HEK293T (cell line): Measurements from ENCODE around the gene MMP23B.

Experiments used
- CTCF ChIA-PET: fragments of 350-600 bp; formaldehyde crosslinking; extraction: SDS; loops from one replicate; lab custom pipeline; 2021; ENCODE audit warnings: antibody characterized with exemption, inconsistent platforms; lab: Yijun Ruan, JAX
- POLR2A ChIA-PET: fragments of 350-600 bp; formaldehyde crosslinking; extraction: SDS; loops from one replicate; lab custom pipeline; 2020; ENCODE audit warnings: antibody characterized with exemption, inconsistent platforms; lab: Yijun Ruan, JAX
- DNase-seq: peaks from one replicate; pipeline ENCODE4 v3.0.0; 2012; ENCODE audit warnings: mixed read lengths; ENCODE audit errors: extremely low spot score
- ARNT ChIP-seq: fragments of 450-650 bp; IDR thresholded peaks from 2 replicates; pipeline ENCODE4 v1.6.1; 2017; ENCODE audit warnings: mild to moderate bottlenecking
- BHLHE40 ChIP-seq: fragments of 450-650 bp; IDR thresholded peaks from 2 replicates; pipeline ENCODE4 v1.6.1; 2016; ENCODE audit warnings: mild to moderate bottlenecking, moderate library complexity, borderline replicate concordance
- CTBP1 ChIP-seq: fragments of 450-650 bp; IDR thresholded peaks from 2 replicates; pipeline ENCODE4 v1.6.1; 2016; ENCODE audit warnings: borderline replicate concordance
- ELF4 ChIP-seq: fragments of 450-650 bp; IDR thresholded peaks from 2 replicates; pipeline ENCODE4 v1.6.1; 2017; ENCODE audit warnings: antibody characterized with exemption
- FOXA1 ChIP-seq: fragments of 450-650 bp; IDR thresholded peaks from 2 replicates; pipeline ENCODE4 v1.6.1; 2016; ENCODE audit warnings: mild to moderate bottlenecking
- FOXK2 ChIP-seq: fragments of 450-650 bp; IDR thresholded peaks from 2 replicates; pipeline ENCODE4 v1.6.1; 2016; ENCODE audit warnings: mild to moderate bottlenecking
- FOXM1 ChIP-seq: fragments of 450-650 bp; IDR thresholded peaks from 2 replicates; pipeline ENCODE4 v1.6.1; 2017; ENCODE audit warnings: mild to moderate bottlenecking, borderline replicate concordance
- HDGF ChIP-seq: fragments of 450-650 bp; IDR thresholded peaks from 2 replicates; pipeline ENCODE4 v1.6.1; 2017; ENCODE audit warnings: antibody characterized with exemption, borderline replicate concordance
- L3MBTL2 ChIP-seq: fragments of 450-650 bp; conservative IDR thresholded peaks from 2 replicates; pipeline ENCODE4 v1.6.1; 2016; ENCODE audit warnings: mild to moderate bottlenecking
- LEF1 ChIP-seq: fragments of 450-650 bp; IDR thresholded peaks from 2 replicates; pipeline ENCODE4 v1.6.1; 2017; ENCODE audit warnings: mild to moderate bottlenecking, borderline replicate concordance
- NFRKB ChIP-seq: fragments of 450-650 bp; IDR thresholded peaks from 2 replicates; pipeline ENCODE4 v1.6.1; 2016; ENCODE audit warnings: mild to moderate bottlenecking, moderate library complexity
- SP1 ChIP-seq: fragments of 450-650 bp; IDR thresholded peaks from 2 replicates; pipeline ENCODE4 v1.6.1; 2017
- SUZ12 ChIP-seq: fragments of 450-650 bp; IDR thresholded peaks from 2 replicates; pipeline ENCODE4 v1.6.1; 2016; ENCODE audit warnings: mild to moderate bottlenecking
- TARDBP ChIP-seq: fragments of 450-650 bp; IDR thresholded peaks from 2 replicates; pipeline ENCODE4 v1.6.1; 2016
- ZNF384 ChIP-seq: fragments of 450-650 bp; IDR thresholded peaks from 2 replicates; pipeline ENCODE4 v1.6.1; 2016
- TF ChIP-seq, protein P1 (sequence below): fragments of 450-650 bp; IDR thresholded peaks from 2 replicates; pipeline ENCODE4 v1.6.1; 2016

Gene MMP23B

DNA sequence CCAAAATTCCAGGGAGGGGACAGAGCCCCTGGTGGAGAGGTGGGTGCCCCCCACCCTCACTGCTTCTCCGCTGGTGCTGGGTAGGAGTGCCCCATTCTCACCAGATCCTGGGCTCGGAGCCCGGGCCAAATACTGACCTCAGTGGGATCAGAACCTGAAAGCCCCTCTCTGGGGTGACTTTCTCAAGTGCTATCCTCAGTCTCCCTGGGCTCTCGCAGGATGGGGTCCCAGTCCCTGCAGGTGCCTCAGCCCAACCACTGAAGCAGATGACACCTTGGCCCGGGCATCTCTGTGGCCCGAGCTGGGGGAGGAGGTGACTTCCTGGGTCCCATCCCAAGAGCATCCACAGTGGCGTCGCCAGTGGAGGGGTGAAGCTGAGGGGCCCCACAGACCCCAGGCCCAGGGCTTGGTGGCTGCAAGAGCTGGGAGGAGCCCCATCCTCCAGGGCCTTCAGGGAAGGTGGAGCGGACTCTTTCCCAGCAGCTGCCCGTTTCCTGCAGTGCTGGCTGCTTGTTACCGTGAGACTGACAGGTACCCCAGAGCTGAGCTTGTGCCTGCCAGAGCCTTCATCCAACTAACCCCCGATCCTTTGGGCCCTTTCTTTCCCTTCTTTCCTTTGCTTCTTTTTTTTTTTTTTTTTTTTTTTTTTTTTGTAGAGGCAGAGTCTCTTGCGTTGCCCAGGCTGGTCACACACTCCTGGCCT is 28.2 kb upstream of the MMP23B start:
- TF ChIP-seq ARNT (no peak), LEF1 (no peak), HDGF (no peak), ELF4 (no peak), FOXM1 (no peak), ZNF384 (no peak), NFRKB (no peak), L3MBTL2 (no peak), FOXA1 (no peak), SP1 (no peak), SUZ12 (no peak), FOXK2 (no peak), BHLHE40 (no peak), CTBP1 (no peak)
- TF ChIP-seq, protein P1, sequence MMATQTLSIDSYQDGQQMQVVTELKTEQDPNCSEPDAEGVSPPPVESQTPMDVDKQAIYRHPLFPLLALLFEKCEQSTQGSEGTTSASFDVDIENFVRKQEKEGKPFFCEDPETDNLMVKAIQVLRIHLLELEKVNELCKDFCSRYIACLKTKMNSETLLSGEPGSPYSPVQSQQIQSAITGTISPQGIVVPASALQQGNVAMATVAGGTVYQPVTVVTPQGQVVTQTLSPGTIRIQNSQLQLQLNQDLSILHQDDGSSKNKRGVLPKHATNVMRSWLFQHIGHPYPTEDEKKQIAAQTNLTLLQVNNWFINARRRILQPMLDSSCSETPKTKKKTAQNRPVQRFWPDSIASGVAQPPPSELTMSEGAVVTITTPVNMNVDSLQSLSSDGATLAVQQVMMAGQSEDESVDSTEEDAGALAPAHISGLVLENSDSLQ: no peak
- CTCF ChIA-PET: no interaction called here
- no peak for DNase-seq
- POLR2A ChIA-PET: interaction anchor here (1.4 to 5.4 kb wide), 2 partner anchors 8 to 11 kb away, joined by 6 to 33 read pairs; partner anchors contain the start of gene MIB2

DNA sequence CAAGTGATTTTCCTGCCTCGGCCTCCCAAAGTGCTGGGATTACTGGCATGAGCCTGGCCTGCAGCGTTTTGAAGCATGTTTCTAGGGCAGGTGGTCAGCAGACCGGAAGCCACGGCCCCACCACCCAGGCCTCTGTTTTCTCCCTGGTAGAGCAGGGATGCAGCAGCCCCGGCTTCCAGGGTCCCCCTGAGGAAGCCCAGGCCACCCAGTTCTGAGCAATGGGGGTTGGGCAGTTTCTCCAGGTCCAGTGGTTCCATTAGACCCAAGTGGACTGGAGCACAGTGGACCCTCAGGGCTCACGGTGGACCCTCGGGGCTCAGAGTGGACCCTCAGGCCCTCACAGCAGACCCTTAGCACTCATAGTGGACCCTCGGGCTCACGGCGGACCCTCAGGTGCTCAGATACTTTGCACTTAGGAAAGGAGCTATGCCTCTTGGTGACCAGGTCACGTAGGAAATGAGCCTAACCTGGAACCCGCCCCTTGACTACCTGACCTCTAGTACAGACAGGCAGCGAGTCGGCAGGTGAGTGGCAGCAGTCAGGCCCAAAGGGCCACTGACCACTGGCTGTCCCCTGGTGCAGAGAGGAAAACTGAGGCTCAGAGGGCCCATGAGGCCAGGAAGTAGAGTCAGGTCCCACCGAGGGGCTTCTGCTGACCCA is 27.5 kb upstream of the MMP23B start:
- no peak for DNase-seq
- POLR2A ChIA-PET: interaction anchor here (5.4 kb wide), 1 partner anchor 10 kb away, joined by 33 read pairs; the partner anchor contains the start of gene MIB2
- TF ChIP-seq ARNT (no peak), LEF1 (no peak), BHLHE40 (no peak), CTBP1 (no peak), SP1 (no peak), FOXM1 (no peak), SUZ12 (no peak), FOXA1 (no peak), L3MBTL2 (no peak), TARDBP (no peak), NFRKB (no peak), ELF4 (no peak), HDGF (no peak), ZNF384 (no peak)
- CTCF ChIA-PET: interaction anchor here (0.6 kb wide), 1 partner anchor 19 kb away, joined by 3 read pairs; no protein-coding TSS in a partner anchor

DNA sequence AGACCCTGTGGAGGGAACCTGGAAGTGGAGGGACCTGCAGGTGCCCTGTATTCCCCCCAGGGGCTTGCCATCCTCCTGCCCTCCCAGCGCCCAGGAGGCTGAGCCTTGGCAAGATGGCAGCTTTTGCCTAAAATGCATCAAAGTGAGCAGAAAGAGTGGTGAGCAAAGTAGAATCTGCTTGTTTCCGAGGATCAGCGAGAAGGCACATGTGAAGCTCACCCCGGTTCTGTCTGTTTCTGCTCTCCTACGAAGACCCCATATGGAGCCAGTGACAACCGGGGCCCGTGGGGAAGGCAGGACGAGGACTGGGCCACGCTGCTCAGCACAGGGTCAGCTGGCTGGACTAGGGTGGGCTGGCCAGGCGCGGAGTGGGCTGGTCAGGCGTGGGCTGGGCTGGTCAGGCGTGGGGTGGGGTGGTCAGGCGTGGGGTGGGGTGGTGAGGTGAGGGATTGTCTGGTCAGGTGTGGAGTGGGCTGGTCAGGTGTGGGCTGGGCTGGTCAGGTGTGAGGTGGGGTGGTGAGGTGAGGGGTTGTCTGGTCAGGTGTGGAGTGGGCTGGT is 26.9 kb upstream of the MMP23B start:
- ChIA-PET CTCF (interaction anchor here (0.6 kb wide), 1 partner anchor 20 kb away, joined by 3 read pairs; no protein-coding TSS in a partner anchor), POLR2A (interaction anchor here (5.4 kb wide), 1 partner anchor 10 kb away, joined by 33 read pairs; the partner anchor contains the start of gene MIB2)
- TF ChIP-seq FOXM1 (no peak), LEF1 (no peak), CTBP1 (no peak), NFRKB (no peak)
- TF ChIP-seq, protein P1: no peak
- DNase-seq: no peak

DNA sequence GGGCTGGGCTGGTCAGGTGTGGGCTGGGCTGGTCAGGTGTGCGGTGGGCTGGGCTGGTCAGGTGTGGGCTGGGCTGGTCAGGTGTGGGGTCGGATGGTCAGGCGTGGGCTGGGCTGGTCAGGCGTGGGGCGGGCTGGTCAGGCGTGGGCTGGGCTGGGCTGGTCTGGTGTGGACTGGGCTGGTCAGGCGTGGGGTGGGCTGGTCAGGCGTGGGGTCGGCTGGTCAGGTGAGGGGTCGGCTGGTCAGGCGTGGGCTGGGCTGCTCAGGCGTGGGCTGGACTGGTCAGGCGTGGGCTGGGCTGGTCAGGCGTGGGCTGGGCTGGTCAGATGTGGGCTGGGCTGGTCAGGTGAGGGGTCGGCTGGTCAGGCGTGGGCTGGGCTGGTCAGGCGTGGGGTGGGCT is 26.2 kb upstream of the MMP23B start:
- no peak for TF ChIP-seq HDGF
- TF ChIP-seq LEF1: no peak
- TF ChIP-seq SP1: no peak
- no peak for TF ChIP-seq CTBP1
- TF ChIP-seq BHLHE40: no peak
- no peak for TF ChIP-seq TARDBP
- no peak for TF ChIP-seq L3MBTL2
- TF ChIP-seq FOXM1: no peak
- ChIA-PET POLR2A (no interaction called here), CTCF (no interaction called here)
- no peak for DNase-seq

DNA sequence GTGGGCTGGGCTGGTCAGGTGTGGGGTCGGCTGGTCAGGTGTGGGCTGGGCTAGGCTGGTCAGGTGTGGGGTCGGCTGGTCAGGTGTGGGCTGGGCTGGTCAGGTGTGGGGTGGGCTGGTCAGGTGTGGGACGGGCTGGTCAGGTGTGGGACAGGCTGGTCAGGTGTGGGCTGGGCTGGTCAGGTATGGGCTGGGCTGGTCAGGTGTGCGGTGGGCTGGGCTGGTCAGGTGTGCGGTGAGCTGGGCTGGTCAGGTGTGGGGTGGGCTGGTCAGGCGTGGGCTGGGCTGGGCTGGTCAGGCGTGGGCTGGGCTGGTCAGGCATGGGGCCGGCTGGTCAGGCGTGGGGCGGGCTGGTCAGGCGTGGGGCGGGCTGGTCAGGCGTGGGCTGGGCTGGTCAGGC is 25.7 kb upstream of the MMP23B start:
- POLR2A ChIA-PET: interaction anchor here (1.2 kb wide), 1 partner anchor 9 kb away, joined by 6 read pairs; the partner anchor contains the start of gene MIB2
- no peak for TF ChIP-seq ARNT
- TF ChIP-seq L3MBTL2: no peak
- no peak for DNase-seq
- CTCF ChIA-PET: no interaction called here

DNA sequence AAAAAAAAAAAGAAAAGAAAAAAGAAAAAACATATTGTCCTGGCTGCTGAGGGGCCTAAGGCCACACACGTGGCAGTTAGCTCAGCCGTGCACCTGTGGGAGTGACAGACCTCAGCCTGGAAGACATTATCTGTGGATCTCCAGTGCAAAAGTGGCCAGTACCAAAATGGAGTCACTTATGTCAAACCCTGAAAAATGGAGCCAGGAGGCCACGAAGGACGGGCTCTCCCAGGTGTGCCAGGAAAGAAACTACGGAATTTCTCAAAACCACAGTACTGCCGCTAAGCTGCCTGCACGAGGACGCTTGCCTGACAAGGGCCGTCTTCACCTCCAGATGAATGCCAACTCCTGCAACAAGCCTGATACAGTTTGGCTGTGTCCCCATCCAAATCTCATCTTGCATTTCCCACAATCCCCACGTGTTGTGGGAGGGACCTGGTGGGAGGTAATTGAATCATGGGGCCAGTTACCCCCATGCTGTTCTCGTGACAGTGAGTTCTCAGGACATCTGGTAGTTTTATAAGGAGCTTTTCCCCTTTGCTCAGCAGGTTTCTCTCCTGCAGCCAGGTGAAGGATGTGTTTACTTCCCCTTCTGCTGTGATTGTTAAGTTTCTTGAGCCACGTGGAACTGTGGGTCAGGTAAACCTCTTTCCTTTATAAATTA is 22.0 kb upstream of the MMP23B start:
- ChIA-PET POLR2A (interaction anchor here (1.2 kb wide), 1 partner anchor 8 kb away, joined by 3 read pairs; no protein-coding TSS in a partner anchor), CTCF (no interaction called here)
- TF ChIP-seq FOXA1 (no peak), L3MBTL2 (no peak), LEF1 (no peak), ZNF384 (no peak), FOXK2 (no peak), FOXM1 (no peak), ELF4 (no peak)
- DNase-seq: no peak
